ENCODE data around the gene CCN2.
"Not testable (repeated sequence)": the region's sequence is repeated elsewhere in the genome, so short reads cannot be mapped to it uniquely, and the experiment has no call there.

The CCN2 gene

GRCh38 chr6:131937703-131938631, 13.2 kb downstream of the CCN2 start:
- no peak for DNase-seq (ENCODE audit: low spot score)

- DNase-seq (ENCODE audit: low spot score), result no peak
Observed at GRCh38 chr6:131937226-131937625, 13.9 kb downstream of the CCN2 start.

DNA sequence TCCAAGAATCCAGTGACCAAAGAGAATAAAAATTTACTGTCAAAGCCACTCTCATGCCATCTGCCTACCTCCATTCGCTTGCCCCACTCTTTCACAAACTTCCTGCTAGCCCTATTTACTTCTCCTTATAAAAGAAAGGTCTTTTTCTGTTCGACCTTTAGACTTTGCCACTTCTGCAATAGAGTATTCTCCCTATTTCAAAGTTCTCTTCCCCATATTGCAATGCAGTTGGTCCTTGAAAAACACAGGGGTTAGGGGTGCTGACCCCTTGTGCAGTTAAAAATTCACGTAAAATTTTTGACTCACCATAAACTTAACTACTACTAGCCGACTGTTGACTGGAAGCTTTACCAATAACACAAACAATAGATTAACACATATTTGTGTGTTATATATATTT, 15.0 kb downstream of the CCN2 start:
- DNase-seq (ENCODE audit: low spot score), result no peak

DNA sequence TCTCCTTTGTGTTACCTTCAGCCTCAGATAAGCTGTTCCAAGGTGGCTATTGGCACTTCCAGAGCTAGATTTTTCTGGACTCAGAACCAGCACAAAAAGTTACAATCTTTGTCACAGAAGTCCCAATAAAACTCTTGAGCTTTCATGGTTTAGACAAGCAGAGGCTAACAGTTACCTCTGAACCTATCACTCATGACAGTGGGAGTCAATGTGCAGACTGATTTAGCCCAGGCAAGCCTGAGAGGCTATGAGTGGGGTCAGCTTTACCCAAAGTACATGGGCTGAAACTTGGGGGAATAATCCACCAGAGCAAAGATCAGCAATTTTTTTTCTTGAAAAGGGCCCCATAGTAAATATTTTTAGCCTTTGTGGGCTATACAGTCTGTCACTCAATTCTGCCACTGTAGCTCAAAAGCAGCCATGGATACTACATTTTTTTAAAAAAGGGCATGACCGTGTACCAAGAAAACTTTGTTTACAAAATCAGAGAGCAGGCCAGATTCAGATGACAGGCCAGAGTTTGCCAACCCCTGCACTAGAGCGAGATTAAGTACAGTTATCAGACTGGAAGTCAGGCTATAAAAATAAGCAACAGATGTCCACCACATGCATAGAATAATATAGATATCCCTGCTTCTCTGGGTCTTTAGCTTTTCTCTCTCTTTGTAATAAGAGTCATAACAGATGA, 20.0 kb downstream of the CCN2 start:
- DNase-seq (ENCODE audit: low spot score), result no peak

DNA sequence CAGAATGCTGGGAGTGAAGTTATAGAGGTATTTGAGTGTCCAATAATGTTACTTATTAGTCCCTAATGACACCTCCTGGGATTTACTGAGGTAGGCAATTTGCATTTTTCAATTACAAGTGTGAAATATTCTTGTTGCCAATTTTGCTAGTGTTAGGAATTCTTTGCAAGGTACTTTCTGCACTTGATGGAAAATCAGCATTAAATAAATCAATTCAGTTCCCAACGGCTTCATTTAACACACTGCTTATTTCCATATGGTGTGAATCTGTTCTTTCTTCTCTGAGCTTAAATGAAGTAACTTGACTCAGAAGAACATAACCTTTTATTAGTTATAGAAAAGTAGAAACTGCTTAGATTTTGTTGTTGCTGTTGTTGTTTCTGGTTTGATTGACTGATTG, 21.2 kb downstream of the CCN2 start:
- no peak for DNase-seq (ENCODE audit: low spot score)

GRCh38 chr6:131929264-131929663, 21.9 kb downstream of the CCN2 start:
- DNase-seq (ENCODE audit: low spot score), result no peak

GRCh38 chr6:131924881-131925474, 26.2 kb downstream of the CCN2 start:
- peak; percentile 46 for DNase-seq (ENCODE audit: low spot score)

DNA sequence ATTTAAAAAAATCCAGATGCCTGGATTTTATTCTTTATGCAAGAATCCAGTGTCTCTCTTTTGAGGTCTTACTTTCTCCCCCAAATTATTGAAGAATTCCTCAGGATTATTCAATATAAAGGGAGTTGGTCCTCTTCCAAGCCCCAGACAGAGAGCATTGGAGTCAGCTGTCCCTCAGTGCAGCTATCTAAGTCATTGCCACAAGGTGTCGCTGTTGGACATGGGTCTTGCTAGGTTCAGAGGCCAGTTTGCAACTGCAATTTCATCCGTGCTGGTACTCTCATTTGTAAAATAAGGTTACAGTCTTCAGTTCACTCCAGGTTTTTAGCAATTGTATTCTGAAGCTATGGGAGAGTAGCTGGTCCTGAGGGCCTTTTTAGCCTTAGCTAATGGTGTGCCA, 27.8 kb downstream of the CCN2 start:
- DNase-seq (ENCODE audit: low spot score), result peak; percentile 51

GRCh38 chr6:131920656-131921055, 30.5 kb downstream of the CCN2 start:
- DNase-seq (ENCODE audit: low spot score), result no peak

- DNase-seq (ENCODE audit: low spot score), result no peak
Observed at GRCh38 chr6:131918650-131919355, 32.4 kb downstream of the CCN2 start.

GRCh38 chr6:131917763-131918649, 33.2 kb downstream of the CCN2 start:
- no peak for DNase-seq (ENCODE audit: low spot score)

DNA sequence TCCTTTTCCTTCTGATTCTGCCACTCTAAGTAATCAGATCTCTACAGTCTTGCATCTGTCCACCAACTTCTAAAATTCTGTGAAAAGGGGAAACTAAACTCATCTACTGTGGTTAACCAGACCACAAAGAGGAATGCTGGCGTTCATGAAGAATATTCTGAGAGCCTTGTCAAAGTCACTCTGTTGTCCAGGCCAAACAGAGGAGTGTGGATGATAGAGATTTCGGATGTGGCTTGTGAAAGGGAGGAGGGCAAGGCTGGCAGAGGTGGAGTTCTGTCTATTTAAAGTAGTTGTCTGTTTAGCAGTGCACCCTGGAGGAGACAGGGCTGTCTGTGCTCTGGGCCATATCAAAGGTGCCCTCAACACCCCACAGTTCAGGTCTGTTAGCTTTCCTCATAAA, 33.9 kb downstream of the CCN2 start:
- no peak for DNase-seq (ENCODE audit: low spot score)

- no peak for DNase-seq (ENCODE audit: low spot score)
Observed at GRCh38 chr6:131916847-131917246, 34.3 kb downstream of the CCN2 start.

DNA sequence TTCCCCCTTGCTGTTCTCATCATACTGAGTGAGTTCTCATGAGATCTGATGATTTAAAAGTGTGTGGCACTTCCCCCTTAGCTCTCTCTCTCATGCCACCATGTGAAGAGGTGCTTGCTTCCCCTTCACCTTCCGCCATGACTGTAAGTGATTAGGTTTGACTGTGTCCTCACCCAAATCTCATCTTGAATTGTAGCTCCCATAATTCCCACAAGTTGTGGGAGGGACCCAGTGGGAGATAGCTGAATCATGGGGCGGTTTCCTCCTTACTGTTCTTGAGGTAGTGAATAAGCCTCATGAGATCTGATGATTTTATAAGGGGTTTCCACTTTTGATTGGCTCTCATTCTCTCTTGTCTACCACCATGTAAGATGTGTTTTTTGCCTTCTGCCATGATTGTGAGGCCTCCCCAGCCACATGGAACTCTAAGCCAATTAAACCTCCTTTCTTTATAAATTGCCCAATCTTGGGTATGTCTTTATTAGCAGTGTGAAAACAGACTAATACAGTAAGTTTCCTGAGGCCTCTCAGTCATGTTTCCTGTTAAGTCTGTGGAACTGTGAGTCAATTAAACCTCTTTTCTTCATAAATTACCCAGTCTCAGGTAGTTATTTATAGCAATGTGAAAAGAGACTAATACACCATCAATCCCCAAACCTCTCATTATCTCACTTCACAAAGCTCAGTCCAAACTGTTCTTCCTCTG, 34.9 kb downstream of the CCN2 start:
- not testable (repeated sequence) for DNase-seq (ENCODE audit: low spot score)

- peak; percentile 62 for DNase-seq (ENCODE audit: low spot score)
Observed at GRCh38 chr6:131914967-131915751, 36.0 kb downstream of the CCN2 start.

DNA sequence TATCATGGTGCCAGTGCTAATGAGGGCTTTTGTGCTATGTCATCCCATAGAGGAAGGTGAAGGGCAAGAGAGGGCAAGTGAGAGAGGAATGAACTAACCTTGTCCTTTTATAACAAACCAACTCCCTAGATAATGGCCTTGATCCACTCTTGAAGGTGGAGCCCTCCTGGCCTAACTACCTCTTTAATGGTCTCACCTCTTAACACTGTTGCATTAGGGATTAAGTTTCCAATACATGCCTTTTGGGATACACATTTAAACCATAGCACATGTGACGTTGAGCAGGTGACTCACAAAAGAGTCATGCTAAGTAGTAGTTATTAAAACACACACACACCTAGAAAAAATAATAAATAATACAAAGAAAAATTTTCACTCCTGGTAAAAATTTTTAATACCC, 36.9 kb downstream of the CCN2 start:
- no peak for DNase-seq (ENCODE audit: low spot score)

DNA sequence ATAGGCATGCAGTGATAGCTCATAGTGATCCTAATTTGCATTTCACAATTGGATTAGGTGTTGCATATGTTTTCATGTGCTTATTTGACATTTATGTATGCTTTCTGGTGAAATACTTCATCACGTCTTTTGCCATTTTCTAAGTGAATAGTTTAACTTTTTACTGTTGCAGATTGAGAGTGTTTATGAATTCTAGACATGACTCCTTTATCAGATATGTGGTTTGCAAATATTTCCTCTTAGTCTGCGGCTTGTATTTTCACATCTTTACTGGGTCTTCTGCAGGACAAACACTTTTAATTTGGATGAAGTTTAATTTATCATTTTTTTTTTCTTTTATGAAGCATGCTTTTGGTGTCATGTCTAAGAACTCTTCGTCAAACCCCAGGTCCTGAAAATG, 39.2 kb downstream of the CCN2 start:
- no peak for DNase-seq (ENCODE audit: low spot score)

DNA sequence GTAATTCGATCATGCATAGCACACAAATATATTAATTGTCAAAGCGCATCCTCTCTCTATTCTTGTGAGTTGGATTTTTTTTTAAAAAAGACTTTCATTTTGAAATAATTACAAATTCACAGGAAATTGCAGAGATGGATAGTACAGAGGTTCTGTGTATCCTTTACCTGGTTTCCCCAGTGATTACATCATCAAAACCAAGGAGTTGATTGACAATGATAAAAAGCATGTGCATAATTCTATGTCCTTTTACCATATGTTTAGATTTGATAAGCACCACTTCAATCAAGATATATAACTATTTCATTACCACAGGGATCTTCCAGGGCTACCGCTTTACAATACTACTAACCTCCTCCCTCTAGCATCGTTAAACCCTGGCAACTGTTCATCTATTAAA, 40.2 kb downstream of the CCN2 start:
- no peak for DNase-seq (ENCODE audit: low spot score)

DNA sequence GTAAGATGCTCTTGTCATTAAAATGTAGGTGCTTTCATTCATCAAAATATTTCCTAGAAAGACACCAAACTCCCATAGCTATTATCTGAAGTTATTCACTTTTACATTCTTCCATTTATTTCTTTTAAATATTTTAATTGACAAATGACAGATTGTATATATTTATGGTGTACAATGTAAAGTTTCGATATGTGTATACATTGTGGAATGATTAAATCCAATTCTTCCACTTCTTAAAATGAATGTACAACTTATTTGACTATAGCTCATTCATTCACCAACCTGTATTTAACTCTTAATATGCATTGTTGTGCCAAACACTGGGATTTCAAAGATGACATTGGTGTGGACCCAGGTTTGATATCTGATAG, 41.0 kb downstream of the CCN2 start:
- DNase-seq (ENCODE audit: low spot score), result no peak

All from cerebellar cortex (tissue), 1 donor.